ENCODE results near the gene GABBR2. TPM values are rescaled to one million over a fixed set of nuclear protein-coding genes. Genes with fewer than 3 reads are reported as not detected.

GABBR2 gene
- total RNA-seq, 2 experiments from 2014 or later: not detected

DNA sequence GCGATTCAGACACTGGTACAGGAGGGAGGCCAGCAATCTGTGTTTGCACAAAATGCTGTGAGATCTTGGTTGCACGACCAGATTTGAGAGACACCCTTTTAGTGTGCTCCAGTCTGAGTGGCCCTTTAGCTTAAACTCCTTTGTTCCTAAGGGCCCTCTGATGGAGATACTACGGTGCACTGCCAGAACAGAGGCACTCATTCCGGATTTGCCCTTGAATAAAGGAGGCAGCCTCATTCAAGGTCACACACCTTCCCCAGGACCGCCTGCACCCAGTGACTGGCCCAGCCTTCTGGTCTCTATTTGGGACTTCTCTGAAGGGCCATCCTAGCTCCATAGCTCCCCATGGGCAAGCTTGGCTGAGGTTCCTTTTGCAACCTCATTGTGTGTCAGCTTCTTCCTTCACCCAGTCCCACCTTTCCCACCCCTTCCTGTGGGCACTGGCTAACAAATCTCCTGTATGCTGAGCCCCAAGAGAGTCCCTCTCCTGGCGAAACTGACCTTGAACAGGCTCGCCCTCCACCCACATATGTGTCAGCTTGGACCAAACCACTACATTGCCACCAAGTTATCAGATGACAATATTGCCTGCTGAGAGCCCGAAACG lies 191.7 kb downstream of the GABBR2 start:
- no peaks in the 10 kb centered on the region for H3K9me3 Mint-ChIP-seq

DNA sequence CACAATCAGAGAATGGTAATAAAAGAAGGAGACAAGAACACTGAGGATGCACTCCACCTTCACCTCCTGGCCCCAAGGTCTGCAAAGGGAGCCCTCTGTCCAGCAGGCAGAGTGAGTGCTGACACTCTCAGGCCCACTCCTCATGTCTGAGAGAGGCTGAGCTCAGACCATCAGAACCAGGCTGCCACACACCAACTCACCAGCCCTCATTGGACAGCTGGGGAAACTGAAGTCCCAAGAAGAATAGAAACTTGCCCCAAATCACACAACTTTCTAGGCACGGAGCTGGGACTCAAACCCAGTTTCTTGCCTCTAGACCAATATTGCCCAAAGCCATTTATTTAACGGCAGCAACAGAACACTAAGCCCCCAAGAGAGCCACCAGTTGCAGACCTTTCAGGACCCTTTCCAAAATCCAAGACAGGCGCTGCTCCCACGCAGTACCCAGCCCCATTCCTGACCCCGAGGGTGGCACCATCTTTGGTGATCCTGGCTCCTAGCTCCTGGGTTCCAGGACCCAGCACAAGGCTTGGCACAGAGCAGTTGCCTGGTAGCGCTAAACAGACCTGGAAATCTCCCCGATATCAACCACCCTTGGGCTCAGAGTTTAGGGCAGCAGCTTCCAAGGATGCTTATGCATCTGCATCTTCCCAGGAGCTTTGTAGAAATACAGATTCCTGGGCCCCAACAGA lies 192.4 kb downstream of the GABBR2 start:
- no peak overlapping the region for H3K4me3 Mint-ChIP-seq
- H3K27me3 Mint-ChIP-seq: peaks cover 18% of the 10 kb centered on the region
- ATAC-seq (ENCODE audit: poor library complexity): no peak
- POLR2A ChIA-PET: no interaction called here
- Histone ChIP-seq H3K4me1 (ENCODE audit: insufficient read depth, low read length) (no peaks in the 10 kb centered on the region), H3K9me3 (ENCODE audit: control insufficient read depth in 1 of 2, insufficient read depth in 1 of 2, low read length in 2 of 2) (no peaks in the 10 kb centered on the region), H3K27ac (ENCODE audit: low read depth in 1 of 2, low read length in 2 of 2) (no peak overlapping the region), H3K36me3 (ENCODE audit: insufficient read depth, low read length) (no peaks in the 10 kb centered on the region), H3K27me3 (ENCODE audit: control insufficient read depth in 1 of 2, insufficient read depth in 2 of 2, low read length in 2 of 2) (peaks cover 0 to 4% of the 10 kb centered on the region in 2 experiments), H3K4me3 (ENCODE audit: low read length) (no peak overlapping the region)
- intact Hi-C loops (cut with DNase I, micrococcal nuclease): no loop called here
- TF ChIP-seq CTCF (IDR thresholded peaks at IDR 0.05): no peak
- H3K36me3 Mint-ChIP-seq (ENCODE audit: low read depth): no peaks in the 10 kb centered on the region
- CTCF ChIA-PET: no interaction called here
- H3K4me1 Mint-ChIP-seq (ENCODE audit: low read depth): no peaks in the 10 kb centered on the region
- H3K9me3 Mint-ChIP-seq: no peaks in the 10 kb centered on the region
- no peak for DNase-seq
- no peak overlapping the region for H3K27ac Mint-ChIP-seq

More for the DNA sequence above, 191.7 kb downstream of the GABBR2 start:
- H3K4me3 Mint-ChIP-seq: no peak overlapping the region
- ATAC-seq (ENCODE audit: poor library complexity) (no peak), DNase-seq (no peak)
- ChIA-PET CTCF (no interaction called here), POLR2A (no interaction called here)
- Histone ChIP-seq H3K4me3 (ENCODE audit: low read length) (no peak overlapping the region), H3K27ac (ENCODE audit: low read depth in 1 of 2, low read length in 2 of 2) (no peak overlapping the region), H3K9me3 (ENCODE audit: control insufficient read depth in 1 of 2, insufficient read depth in 1 of 2, low read length in 2 of 2) (no peaks in the 10 kb centered on the region), H3K4me1 (ENCODE audit: insufficient read depth, low read length) (no peaks in the 10 kb centered on the region), H3K36me3 (ENCODE audit: insufficient read depth, low read length) (no peaks in the 10 kb centered on the region), H3K27me3 (ENCODE audit: control insufficient read depth in 1 of 2, insufficient read depth in 2 of 2, low read length in 2 of 2) (peaks cover 0 to 4% of the 10 kb centered on the region in 2 experiments)
- H3K4me1 Mint-ChIP-seq (ENCODE audit: low read depth): no peaks in the 10 kb centered on the region
- TF ChIP-seq CTCF (IDR thresholded peaks at IDR 0.05): no peak
- no peaks in the 10 kb centered on the region for H3K36me3 Mint-ChIP-seq (ENCODE audit: low read depth)
- no peak overlapping the region for H3K27ac Mint-ChIP-seq
- intact Hi-C loops (cut with DNase I, micrococcal nuclease): no loop called here
- H3K27me3 Mint-ChIP-seq: peaks cover 24% of the 10 kb centered on the region

DNA sequence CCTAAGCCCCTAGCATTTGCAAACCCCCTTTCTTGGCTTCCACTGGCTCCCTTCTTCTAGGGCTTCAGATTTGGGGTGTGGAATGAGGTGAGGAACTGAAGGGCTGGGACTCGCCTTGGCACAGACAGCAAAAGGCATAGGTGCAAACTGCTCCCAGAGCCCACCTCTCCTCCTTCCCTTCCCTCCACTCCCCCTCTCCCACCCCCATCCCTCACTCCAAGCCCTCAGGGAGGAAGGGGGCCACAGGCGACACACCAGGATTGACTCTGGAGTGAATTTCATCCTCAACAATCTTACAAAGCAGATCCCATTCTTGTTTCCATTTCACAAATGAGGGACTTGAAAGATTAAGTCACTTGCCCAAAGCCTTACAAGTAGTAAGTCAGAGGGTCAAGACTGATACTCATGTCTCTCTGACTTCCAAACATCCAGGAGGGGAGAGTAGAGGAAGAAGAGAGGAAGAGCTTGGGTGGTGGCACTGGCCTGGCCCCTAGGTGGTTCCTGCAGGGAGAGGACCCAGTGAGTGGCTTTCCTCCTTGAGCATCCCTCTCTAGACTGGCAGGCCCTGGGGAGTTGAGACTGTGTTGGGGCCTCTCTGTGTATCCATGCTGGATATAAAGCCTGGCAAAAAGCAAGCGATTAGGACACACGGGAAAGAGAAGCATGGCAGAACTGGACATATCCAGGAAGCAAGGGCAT lies 193.1 kb downstream of the GABBR2 start:
- no peak overlapping the region for H3K27ac ChIP-seq (ENCODE audit: low read depth in 1 of 2, low read length in 2 of 2)
- ChIA-PET POLR2A (no interaction called here), CTCF (no interaction called here)
- Mint-ChIP-seq H3K27me3 (peaks cover 11% of the 10 kb centered on the region), H3K27ac (no peak overlapping the region), H3K9me3 (no peaks in the 10 kb centered on the region), H3K4me3 (no peak overlapping the region), H3K4me1 (ENCODE audit: low read depth) (no peaks in the 10 kb centered on the region), H3K36me3 (ENCODE audit: low read depth) (no peaks in the 10 kb centered on the region)
- H3K4me3 ChIP-seq (ENCODE audit: low read length): no peak overlapping the region
- H3K36me3 ChIP-seq (ENCODE audit: insufficient read depth, low read length): no peaks in the 10 kb centered on the region
- no peaks in the 10 kb centered on the region for H3K9me3 ChIP-seq (ENCODE audit: control insufficient read depth in 1 of 2, insufficient read depth in 1 of 2, low read length in 2 of 2)
- DNase-seq (no peak), ATAC-seq (ENCODE audit: poor library complexity) (no peak)
- TF ChIP-seq CTCF (IDR thresholded peaks at IDR 0.05): no peak
- H3K4me1 ChIP-seq (ENCODE audit: insufficient read depth, low read length): no peaks in the 10 kb centered on the region
- no peaks in the 10 kb centered on the region for H3K27me3 ChIP-seq (ENCODE audit: control insufficient read depth in 1 of 2, insufficient read depth in 2 of 2, low read length in 2 of 2)
- intact Hi-C loops (cut with DNase I, micrococcal nuclease): no loop called here

Measured in CD4-positive, alpha-beta T cell (primary cell).